Mesenchymal stem cell (in vitro differentiated cells and primary cell): ENCODE measurements around the gene KRTAP10-2.

Experiments used
- DNase-seq: peaks from one replicate; pipeline ENCODE4 v3.0.0-alpha.2; 2013
- H2AFZ ChIP-seq: one replicate; pipeline ENCODE4 v1.6.1; 2013; ENCODE audit warnings: low read depth, mild to moderate bottlenecking, control low read depth, inconsistent platforms, low read length, moderate library complexity
- H2AK5ac ChIP-seq: 2 replicates; pipeline ENCODE4 v1.6.1; 2013; ENCODE audit warnings: low read length, moderate library complexity, mild to moderate bottlenecking, inconsistent platforms; ENCODE audit not compliant: severe bottlenecking
- H2BK120ac ChIP-seq: one replicate; pipeline ENCODE4 v1.6.1; 2013; ENCODE audit warnings: low read depth, mild to moderate bottlenecking, inconsistent platforms, low read length, moderate library complexity
- H2BK12ac ChIP-seq, 2 experiments: one replicate each; pipeline ENCODE4 v1.6.1; 2013; ENCODE audit warnings: inconsistent platforms in 2 of 2, low read length in 2 of 2, mild to moderate bottlenecking in 2 of 2, moderate library complexity in 2 of 2, control low read depth in 1 of 2
- H2BK15ac ChIP-seq: one replicate; pipeline ENCODE4 v1.6.1; 2013; ENCODE audit warnings: mild to moderate bottlenecking, low read depth, inconsistent platforms; ENCODE audit not compliant: poor library complexity, severe bottlenecking
- H2BK5ac ChIP-seq: 2 replicates; pipeline ENCODE4 v1.6.1; 2013; ENCODE audit warnings: low read depth, mild to moderate bottlenecking, low read length, control low read depth, inconsistent platforms; ENCODE audit not compliant: poor library complexity, severe bottlenecking
- H3K14ac ChIP-seq, 2 experiments: one replicate each; pipeline ENCODE4 v1.6.1; 2013; ENCODE audit warnings: inconsistent platforms in 2 of 2, low read length in 2 of 2, control low read depth in 1 of 2, mild to moderate bottlenecking in 1 of 2, moderate library complexity in 1 of 2
- H3K18ac ChIP-seq, 2 experiments: one replicate each; pipeline ENCODE4 v1.6.1; 2013; ENCODE audit warnings: inconsistent platforms in 2 of 2, low read length in 2 of 2, control low read depth in 1 of 2, low read depth in 1 of 2, mild to moderate bottlenecking in 1 of 2
- H3K23ac ChIP-seq, 2 experiments: one replicate each; pipeline ENCODE4 v1.6.1; 2013; ENCODE audit warnings: inconsistent platforms in 2 of 2, low read length in 2 of 2, mild to moderate bottlenecking in 2 of 2, moderate library complexity in 2 of 2, control low read depth in 1 of 2
- H3K27ac ChIP-seq: 2 replicates; pipeline ENCODE4 v1.5.1; 2013; ENCODE audit warnings: mild to moderate bottlenecking, moderate library complexity, low read length, control low read depth, inconsistent platforms; ENCODE audit not compliant: poor library complexity, severe bottlenecking
- H3K27me3 ChIP-seq, 2 experiments: 2 replicates each; pipeline versions ENCODE4 v1.6.1 to v1.7.0; 2013; ENCODE audit warnings: low read length in 2 of 2, mild to moderate bottlenecking in 2 of 2, moderate library complexity in 2 of 2, control low read depth in 1 of 2, inconsistent platforms in 1 of 2; ENCODE audit not compliant: control insufficient read depth in 1 of 2, insufficient read depth in 1 of 2
- H3K36me3 ChIP-seq, 2 experiments: 2 replicates each; pipeline versions ENCODE4 v1.6.1 to v1.7.0; 2013; ENCODE audit warnings: low read length in 2 of 2, control low read depth in 1 of 2, inconsistent platforms in 1 of 2, low read depth in 1 of 2, mild to moderate bottlenecking in 1 of 2; ENCODE audit not compliant: insufficient read depth in 2 of 2, control insufficient read depth in 1 of 2
- H3K4ac ChIP-seq, 2 experiments: one replicate each; pipeline ENCODE4 v1.6.1; 2013; ENCODE audit warnings: inconsistent platforms in 2 of 2, low read length in 2 of 2, mild to moderate bottlenecking in 2 of 2, moderate library complexity in 2 of 2, control low read depth in 1 of 2, low read depth in 1 of 2
- H3K4me1 ChIP-seq: 2 replicates; pipeline ENCODE4 v1.6.1; 2013; ENCODE audit warnings: low read depth, low read length, control low read depth; ENCODE audit not compliant: control insufficient read depth, insufficient read depth
- H3K4me2 ChIP-seq: 2 replicates; pipeline ENCODE4 v1.6.1; 2013; ENCODE audit warnings: low read length, mild to moderate bottlenecking, inconsistent platforms; ENCODE audit not compliant: poor library complexity, severe bottlenecking
- H3K4me3 ChIP-seq, 2 experiments: 2 replicates each; pipeline versions ENCODE4 v1.5.1 to v1.7.0; 2013; ENCODE audit warnings: low read length in 2 of 2, mild to moderate bottlenecking in 2 of 2, control low read depth in 1 of 2, low read depth in 1 of 2; ENCODE audit not compliant: insufficient read depth in 1 of 2
- H3K79me1 ChIP-seq: replicated peaks from 2 replicates; pipeline ENCODE4 v1.6.1; 2013; ENCODE audit warnings: mild to moderate bottlenecking, control low read depth, low read length, inconsistent platforms; ENCODE audit not compliant: poor library complexity, severe bottlenecking
- H3K9ac ChIP-seq: 2 replicates; pipeline ENCODE4 v1.7.0; 2013; ENCODE audit warnings: mild to moderate bottlenecking, low read length, moderate library complexity
- H3K9me3 ChIP-seq: 2 replicates; pipeline ENCODE4 v1.7.0; 2013; ENCODE audit warnings: mild to moderate bottlenecking, low read length; ENCODE audit not compliant: control insufficient read depth
- H4K8ac ChIP-seq: one replicate; pipeline ENCODE4 v1.6.1; 2013; ENCODE audit warnings: inconsistent platforms, mild to moderate bottlenecking, low read length, moderate library complexity
- H4K91ac ChIP-seq: one replicate; pipeline ENCODE4 v1.6.1; 2013; ENCODE audit warnings: mild to moderate bottlenecking, low read length, inconsistent platforms
- WGBS: methylation state at CpG from one replicate; pipeline ENCODE4 v1.1.7; 2013; ENCODE audit warnings: mixed read lengths; 5-methylcytosine and 5-hydroxymethylcytosine counted together

KRTAP10-2 gene

DNA sequence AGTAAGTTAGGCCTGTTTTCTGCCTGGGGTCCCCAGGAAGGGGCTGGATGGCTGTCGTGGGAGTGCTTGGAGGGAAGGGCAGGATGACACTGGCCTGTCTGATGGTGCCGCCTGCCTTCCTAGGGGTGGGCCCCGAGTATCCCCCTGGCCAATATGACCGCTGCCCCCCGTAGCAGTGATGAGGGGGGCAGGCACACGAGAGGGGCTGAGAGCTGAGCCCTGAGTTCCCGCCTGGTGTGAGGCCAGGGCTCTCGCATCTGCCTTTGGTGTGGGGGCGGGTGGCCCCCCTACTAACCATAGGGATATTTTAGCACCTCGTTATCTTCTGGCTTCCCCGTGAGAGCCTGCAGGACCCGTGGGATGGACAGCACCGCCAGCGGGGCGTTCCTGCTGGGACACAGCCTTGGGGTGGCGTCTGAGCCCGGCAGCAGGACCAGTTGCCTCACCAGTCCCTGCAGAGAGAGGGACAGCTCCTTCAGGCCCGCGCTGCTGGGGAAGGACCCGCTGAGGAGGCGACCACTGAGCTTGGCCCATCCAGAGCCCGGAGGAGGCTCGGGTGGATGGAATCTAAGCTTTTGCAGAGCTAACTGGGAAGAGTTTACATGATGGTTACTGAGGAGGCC is 21.7 kb downstream of the KRTAP10-2 start:
- no peak overlapping the region for H3K4ac ChIP-seq
- no peak overlapping the region for H3K23ac ChIP-seq
- WGBS = 85% methylated on average over 23 of the region's 23 CpGs
- H3K4me2 ChIP-seq = no peak overlapping the region
- H3K14ac ChIP-seq = no peak overlapping the region
- DNase-seq = no peak
- no peak overlapping the region for H4K91ac ChIP-seq
- H3K27ac ChIP-seq = no peak overlapping the region
- no peak overlapping the region for H3K4me3 ChIP-seq
- H2BK5ac ChIP-seq = no peak overlapping the region
- no peaks in the 10 kb centered on the region for H3K4me1 ChIP-seq
- H2AK5ac ChIP-seq = no peak overlapping the region
- H2AFZ ChIP-seq = no peak overlapping the region
- no peaks in the 10 kb centered on the region for H3K36me3 ChIP-seq
- no peaks in the 10 kb centered on the region for H3K9me3 ChIP-seq
- H2BK12ac ChIP-seq = no peak overlapping the region
- H3K27me3 ChIP-seq = peaks cover 0 to 3% of the 10 kb centered on the region in 2 experiments
- H4K8ac ChIP-seq = no peak overlapping the region
- H3K79me1 ChIP-seq = no peaks in the 10 kb centered on the region
- no peak overlapping the region for H3K9ac ChIP-seq
- H3K18ac ChIP-seq = no peak overlapping the region
- H2BK15ac ChIP-seq = no peak overlapping the region
- no peak overlapping the region for H2BK120ac ChIP-seq

DNA sequence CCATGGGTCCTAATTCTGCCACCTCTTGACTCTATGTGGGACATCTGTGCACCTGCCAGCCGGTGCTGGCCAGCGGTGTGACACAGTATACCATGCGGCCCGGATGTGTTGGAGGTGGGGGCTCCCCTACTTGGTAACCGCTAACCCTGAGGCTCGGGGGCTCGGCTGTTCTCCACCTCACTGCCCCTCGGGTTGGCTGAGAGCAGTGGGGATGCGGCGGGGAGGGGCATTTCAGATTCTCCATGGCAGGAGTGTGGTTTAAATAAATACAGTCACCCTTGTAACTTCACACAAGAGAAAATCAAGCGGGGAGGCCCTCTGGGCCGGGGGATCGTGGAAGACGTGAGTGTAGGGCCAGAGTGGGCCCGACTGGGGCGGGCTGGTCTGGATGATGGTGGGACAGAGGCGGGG is 22.3 kb downstream of the KRTAP10-2 start:
- Histone ChIP-seq H2BK15ac (no peak overlapping the region), H3K9me3 (no peaks in the 10 kb centered on the region), H2AK5ac (no peak overlapping the region), H4K91ac (no peak overlapping the region), H2BK12ac (no peak overlapping the region), H3K9ac (no peak overlapping the region), H3K18ac (no peak overlapping the region), H3K4me2 (no peak overlapping the region), H2BK120ac (no peak overlapping the region), H3K4me3 (no peak overlapping the region), H3K23ac (no peak overlapping the region), H2AFZ (no peak overlapping the region), H2BK5ac (no peak overlapping the region), H3K27me3 (peaks cover 0 to 3% of the 10 kb centered on the region in 2 experiments), H3K36me3 (no peaks in the 10 kb centered on the region), H4K8ac (no peak overlapping the region), H3K4ac (no peak overlapping the region), H3K14ac (no peak overlapping the region), H3K27ac (no peak overlapping the region), H3K4me1 (no peaks in the 10 kb centered on the region), H3K79me1 (no peaks in the 10 kb centered on the region)
- 92% methylated on average over 14 of the region's 17 CpGs for WGBS
- DNase-seq = no peak

DNA sequence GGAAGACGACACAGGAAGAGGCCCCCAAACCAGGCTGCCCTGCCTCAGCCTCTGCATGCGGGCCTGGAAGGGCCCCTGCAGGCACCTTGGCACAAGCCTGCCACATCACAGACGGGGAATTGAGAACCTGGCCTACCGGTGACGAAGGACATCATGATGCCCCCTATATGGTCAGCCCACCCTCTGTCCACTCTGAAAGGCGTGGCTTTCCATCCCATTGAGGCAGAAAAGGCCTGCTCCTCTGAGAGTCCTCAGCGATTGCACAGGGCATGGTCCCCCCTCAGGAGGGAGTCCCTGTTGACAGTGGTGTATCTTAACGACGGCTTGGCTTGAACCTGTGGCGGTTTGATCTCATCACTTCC is 22.7 kb downstream of the KRTAP10-2 start:
- H2BK5ac ChIP-seq = no peak overlapping the region
- no peak overlapping the region for H3K4me3 ChIP-seq
- 85% methylated on average over 10 of the region's 10 CpGs for WGBS
- H2BK12ac ChIP-seq = no peak overlapping the region
- no peak overlapping the region for H2AK5ac ChIP-seq
- H2BK15ac ChIP-seq = no peak overlapping the region
- no peak overlapping the region for H4K91ac ChIP-seq
- no peak overlapping the region for H3K9ac ChIP-seq
- H3K4me2 ChIP-seq = no peak overlapping the region
- no peaks in the 10 kb centered on the region for H3K9me3 ChIP-seq
- no peak overlapping the region for H3K4ac ChIP-seq
- H4K8ac ChIP-seq = no peak overlapping the region
- no peaks in the 10 kb centered on the region for H3K4me1 ChIP-seq
- H3K27ac ChIP-seq = no peak overlapping the region
- H2BK120ac ChIP-seq = no peak overlapping the region
- peaks cover 0 to 3% of the 10 kb centered on the region in 2 experiments for H3K27me3 ChIP-seq
- DNase-seq = no peak
- H3K18ac ChIP-seq = no peak overlapping the region
- no peaks in the 10 kb centered on the region for H3K79me1 ChIP-seq
- H3K14ac ChIP-seq = no peak overlapping the region
- H3K36me3 ChIP-seq = no peaks in the 10 kb centered on the region
- H2AFZ ChIP-seq = no peak overlapping the region
- H3K23ac ChIP-seq = no peak overlapping the region

DNA sequence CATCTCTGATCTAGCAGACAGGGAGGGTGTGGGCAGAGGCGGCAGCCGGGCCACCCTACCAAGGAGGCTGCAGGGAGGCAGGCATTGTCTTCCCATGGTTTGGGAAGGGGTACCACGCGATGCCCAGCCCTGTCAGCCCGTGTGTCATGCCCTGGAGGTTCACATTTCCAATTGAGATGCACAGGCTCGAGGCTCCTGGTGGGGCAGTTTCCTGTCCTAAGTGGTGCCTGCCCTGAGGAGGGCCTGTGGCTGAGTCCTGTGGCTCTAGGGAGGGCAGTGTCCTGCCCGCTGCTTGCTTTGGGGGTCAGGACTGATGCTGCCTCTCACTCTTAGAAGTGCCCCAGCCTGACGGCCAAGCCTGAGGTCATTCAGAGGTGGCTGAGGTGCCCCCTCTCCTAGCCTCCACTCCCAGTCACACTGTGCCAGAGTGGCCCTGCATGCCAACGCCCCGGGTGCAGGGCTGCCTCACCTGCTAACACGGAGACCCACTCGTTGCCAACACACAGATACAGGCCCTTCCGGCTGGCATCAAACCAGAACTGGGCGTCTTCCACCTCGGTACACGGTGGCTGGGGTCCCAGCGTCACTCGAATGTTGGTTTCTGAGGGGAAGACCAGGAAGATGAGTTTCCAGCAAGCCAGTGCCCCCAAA is 23.2 kb downstream of the KRTAP10-2 start:
- no peak overlapping the region for H2AFZ ChIP-seq
- WGBS = 83% methylated on average over 18 of the region's 18 CpGs

More for the DNA sequence above, 23.2 kb downstream of the KRTAP10-2 start:
- Histone ChIP-seq H2BK12ac (no peak overlapping the region), H3K4ac (no peak overlapping the region), H3K27me3 (peaks cover 0 to 3% of the 10 kb centered on the region in 2 experiments), H4K8ac (no peak overlapping the region), H3K4me3 (no peak overlapping the region), H3K9me3 (no peaks in the 10 kb centered on the region), H3K27ac (no peak overlapping the region), H3K18ac (no peak overlapping the region), H4K91ac (no peak overlapping the region), H3K4me1 (no peaks in the 10 kb centered on the region), H2BK15ac (no peak overlapping the region), H2BK120ac (no peak overlapping the region), H3K9ac (no peak overlapping the region), H3K23ac (no peak overlapping the region), H2BK5ac (no peak overlapping the region), H2AK5ac (no peak overlapping the region), H3K36me3 (no peaks in the 10 kb centered on the region), H3K14ac (no peak overlapping the region), H3K4me2 (no peak overlapping the region), H3K79me1 (no peaks in the 10 kb centered on the region)
- DNase-seq = no peak
